ENCODE results near the gene GIGYF1. TPM values are rescaled to one million over a fixed set of nuclear protein-coding genes. Genes with fewer than 3 reads are reported as not detected.

The GIGYF1 gene
- total RNA-seq, 4 donors from 2014 or later, result 9.7 to 90.9 (median 31.9) TPM

DNA sequence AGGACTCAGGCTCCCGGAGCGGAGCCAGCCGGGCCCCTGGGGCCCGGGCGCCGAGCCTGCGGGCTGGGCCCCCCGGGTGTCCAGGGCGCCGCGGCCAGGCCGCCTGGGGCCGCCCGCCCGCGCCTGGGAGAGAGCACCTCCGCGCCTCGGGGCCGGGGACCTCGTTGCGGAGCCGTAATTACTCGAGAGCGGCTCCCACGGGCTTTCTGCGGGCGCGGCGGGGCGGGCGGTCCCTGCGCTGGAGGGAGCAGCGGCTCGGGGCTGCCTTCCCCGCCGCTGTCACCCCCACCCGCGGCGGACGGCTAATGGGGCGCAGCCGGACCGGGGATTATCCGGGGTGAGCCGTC is 19.0 kb downstream of the GIGYF1 start:
- no peak for TF ChIP-seq POLR2A (IDR thresholded peaks at IDR 0.05)
- TF ChIP-seq, protein P1, sequence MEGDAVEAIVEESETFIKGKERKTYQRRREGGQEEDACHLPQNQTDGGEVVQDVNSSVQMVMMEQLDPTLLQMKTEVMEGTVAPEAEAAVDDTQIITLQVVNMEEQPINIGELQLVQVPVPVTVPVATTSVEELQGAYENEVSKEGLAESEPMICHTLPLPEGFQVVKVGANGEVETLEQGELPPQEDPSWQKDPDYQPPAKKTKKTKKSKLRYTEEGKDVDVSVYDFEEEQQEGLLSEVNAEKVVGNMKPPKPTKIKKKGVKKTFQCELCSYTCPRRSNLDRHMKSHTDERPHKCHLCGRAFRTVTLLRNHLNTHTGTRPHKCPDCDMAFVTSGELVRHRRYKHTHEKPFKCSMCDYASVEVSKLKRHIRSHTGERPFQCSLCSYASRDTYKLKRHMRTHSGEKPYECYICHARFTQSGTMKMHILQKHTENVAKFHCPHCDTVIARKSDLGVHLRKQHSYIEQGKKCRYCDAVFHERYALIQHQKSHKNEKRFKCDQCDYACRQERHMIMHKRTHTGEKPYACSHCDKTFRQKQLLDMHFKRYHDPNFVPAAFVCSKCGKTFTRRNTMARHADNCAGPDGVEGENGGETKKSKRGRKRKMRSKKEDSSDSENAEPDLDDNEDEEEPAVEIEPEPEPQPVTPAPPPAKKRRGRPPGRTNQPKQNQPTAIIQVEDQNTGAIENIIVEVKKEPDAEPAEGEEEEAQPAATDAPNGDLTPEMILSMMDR (IDR thresholded peaks at IDR 0.05), result no peak
- Histone ChIP-seq H3K4me1 (no peaks in the 10 kb centered on the region), H3K36me3 (no peaks in the 10 kb centered on the region), H3K9me3 (no peaks in the 10 kb centered on the region), H3K27me3 (no peaks in the 10 kb centered on the region), H3K4me3 (peak overlapping the region; percentile 76 to 94), H3K27ac (peak overlapping the region; percentile 85 to 92)
- intact Hi-C loops (cut with DNase I; ENCODE audit: low total_unique reads), result loop anchor here (10.0 kb wide), 1 partner anchor 90 kb away; the partner anchor contains the start of genes FBXO24 and LRCH4
- DNase-seq, result no peak

DNA sequence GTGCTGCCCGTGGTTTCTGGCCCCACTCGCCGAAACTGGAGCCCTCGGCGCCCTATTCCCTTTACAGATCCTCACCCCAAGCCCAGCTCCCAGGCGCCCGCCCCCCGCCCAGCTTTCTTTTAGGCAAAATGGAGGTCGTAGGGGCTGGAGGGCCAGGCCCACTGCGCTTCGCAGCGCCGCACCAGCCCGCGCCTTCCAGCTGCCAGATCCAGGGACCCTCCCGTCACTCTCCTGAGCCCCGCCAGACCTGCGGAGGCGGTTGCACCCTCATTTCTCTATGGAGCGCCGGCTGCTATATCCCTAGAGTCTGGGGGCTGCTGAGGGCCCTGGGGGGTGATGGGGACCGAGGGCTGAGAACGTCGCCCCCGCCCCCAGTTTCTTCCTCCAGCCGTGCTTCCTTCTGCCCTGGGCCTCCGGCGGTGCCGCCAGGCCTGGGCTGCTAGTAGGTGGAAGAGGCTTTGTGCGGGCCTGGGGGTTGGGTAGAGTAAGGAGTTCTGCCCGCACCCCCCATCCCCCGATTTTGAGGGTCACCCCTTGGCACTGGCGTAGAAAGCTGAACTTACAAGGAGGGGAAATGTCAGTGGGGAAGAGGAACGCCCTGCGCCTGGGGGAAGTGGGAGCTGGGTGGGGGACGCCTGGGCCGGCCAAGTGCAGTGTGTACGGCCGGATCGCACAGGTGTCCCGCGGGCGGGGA is 19.5 kb downstream of the GIGYF1 start:
- Histone ChIP-seq H3K36me3 (no peaks in the 10 kb centered on the region), H3K27ac (peak overlapping the region; percentile 85 to 92), H3K9me3 (no peaks in the 10 kb centered on the region), H3K27me3 (no peaks in the 10 kb centered on the region), H3K4me1 (no peaks in the 10 kb centered on the region), H3K4me3 (peak overlapping the region; percentile 76 to 94)
- DNase-seq, result peak in 1 of 2 donors; percentile 40
- peak in 1 of 2 donors; percentile 6 for TF ChIP-seq POLR2A (IDR thresholded peaks at IDR 0.05)
- TF ChIP-seq, protein P1 (IDR thresholded peaks at IDR 0.05), result no peak
- intact Hi-C loops (cut with DNase I; ENCODE audit: low total_unique reads), result loop anchor here (10.0 kb wide), 1 partner anchor 90 kb away; the partner anchor contains the start of genes FBXO24 and LRCH4

DNA sequence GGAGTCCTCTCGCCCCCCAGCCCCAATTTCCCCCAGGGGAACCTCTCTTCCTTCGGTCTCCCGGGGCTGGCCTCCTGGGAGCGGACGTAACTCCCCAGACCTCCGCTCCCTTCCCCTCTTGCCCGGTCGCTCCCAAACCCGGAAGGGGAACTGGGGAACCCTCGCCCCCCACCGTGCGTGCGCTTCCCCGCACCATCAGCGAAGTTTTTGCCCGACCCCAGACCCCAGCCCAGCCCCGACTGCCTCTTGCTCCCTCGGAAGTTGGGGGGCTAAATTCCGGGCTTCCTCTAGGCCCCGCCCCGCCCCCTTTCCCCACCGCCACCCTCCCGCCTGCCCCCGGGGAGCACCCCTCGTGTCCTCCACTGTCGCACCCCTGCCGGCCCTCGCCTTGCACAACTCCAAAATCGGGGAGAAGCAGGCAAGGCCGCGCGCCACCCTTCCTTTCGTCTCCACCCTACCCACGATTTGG is 20.1 kb downstream of the GIGYF1 start:
- peak overlapping the region; percentile 76 to 94 for H3K4me3 ChIP-seq
- DNase-seq, result peak; percentile 60 to 61
- H3K9me3 ChIP-seq, result no peaks in the 10 kb centered on the region
- no peaks in the 10 kb centered on the region for H3K4me1 ChIP-seq
- H3K36me3 ChIP-seq, result no peaks in the 10 kb centered on the region
- TF ChIP-seq, protein P1 (IDR thresholded peaks at IDR 0.05), result no peak
- TF ChIP-seq POLR2A (IDR thresholded peaks at IDR 0.05), result peak in 1 of 2 donors; percentile 7
- no peaks in the 10 kb centered on the region for H3K27me3 ChIP-seq
- intact Hi-C loops (cut with DNase I; ENCODE audit: low total_unique reads), result loop anchor here (10.0 kb wide), 1 partner anchor 89 kb away; the partner anchor contains the start of genes FBXO24 and LRCH4
- H3K27ac ChIP-seq, result peak overlapping the region; percentile 85 to 92

DNA sequence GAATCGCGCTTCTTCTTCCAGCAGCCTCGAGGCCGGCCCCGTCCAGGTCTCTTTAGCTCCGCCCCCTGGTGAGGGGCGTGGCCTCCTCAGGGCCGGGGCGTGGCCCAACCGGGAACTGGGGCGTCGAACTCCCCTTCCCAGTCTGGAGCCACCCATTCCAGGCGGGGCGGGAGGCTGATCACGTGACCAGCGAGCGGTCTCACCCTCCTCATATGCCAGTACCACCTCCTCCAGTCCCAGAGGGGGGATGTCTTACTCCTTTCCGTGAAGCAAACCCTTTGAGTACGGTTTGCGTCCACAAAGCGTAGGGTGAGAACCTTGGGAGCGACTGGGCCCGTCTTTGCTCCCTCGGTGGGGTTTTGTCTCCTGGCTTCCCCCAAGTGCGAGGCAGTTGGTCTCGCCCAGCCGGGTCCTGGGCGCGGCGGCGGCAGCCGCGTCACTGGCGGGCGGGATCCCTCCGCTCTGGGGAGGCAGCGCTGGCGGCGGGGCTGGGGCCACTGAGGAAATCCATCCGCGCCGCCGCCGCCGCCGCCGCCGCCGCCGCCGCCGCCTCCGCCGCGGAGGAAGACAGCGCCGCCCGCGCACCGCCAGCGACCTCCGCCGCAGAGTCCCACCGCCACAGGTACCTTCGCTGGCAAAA is 20.6 kb downstream of the GIGYF1 start, which contains the start of gene GNB2:
GNB2 (plus strand) TSS at position 439 of the 640 bp plus-strand sequence. CDS start 2,526 bp downstream, outside the sequence.
- TF ChIP-seq, protein P1 (IDR thresholded peaks at IDR 0.05), result peak in 2 of 4 experiments; percentile 9 to 12
- peak; percentile 72 to 94 for TF ChIP-seq POLR2A (IDR thresholded peaks at IDR 0.05)
- no peaks in the 10 kb centered on the region for H3K4me1 ChIP-seq

More for the DNA sequence above, 20.6 kb downstream of the GIGYF1 start, which contains the start of gene GNB2:
- Histone ChIP-seq H3K27me3 (no peaks in the 10 kb centered on the region), H3K4me3 (peak within 1 kb of the TSS; percentile 76 to 94), H3K9me3 (no peaks in the 10 kb centered on the region), H3K36me3 (no peaks in the 10 kb centered on the region), H3K27ac (peak within 1 kb of the TSS; percentile 85 to 92)
- DNase-seq, result peak; percentile 99 to 100
- intact Hi-C loops (cut with DNase I; ENCODE audit: low total_unique reads), result loop anchor here (10.0 kb wide), 1 partner anchor 89 kb away; the partner anchor contains the start of genes FBXO24 and LRCH4
